K562 (cell line): ENCODE measurements around the gene SIGLEC9. TPM values are rescaled to one million over a fixed set of nuclear protein-coding genes. Genes with fewer than 3 reads are reported as not detected.

ENCODE experiments used
- ATAC-seq: fragments of 200-7000 bp; cut with Tn5 transposase; 3 replicates; pipeline ENCODE4 v1.9.1; 2020; ENCODE audit warnings: moderate library complexity
- BruUV-seq: library from RNA; stranded (reverse); fragments of 400-500 nt; replicated peaks from 2 replicates; lab custom pipeline; 2021; lab: Mats Ljungman, UMichigan
- CTCF ChIA-PET: fragments of 300-600 bp; formaldehyde crosslinking; extraction: SDS; loops from one replicate; lab custom pipeline; 2021; ENCODE audit warnings: low intra/inter-chr PET ratio; lab: Yijun Ruan, JAX
- POLR2A ChIA-PET: fragments of 300-600, 350-650 bp; sonication (Branson Sonifier 250); formaldehyde crosslinking; extraction: SDS; loops from one replicate; lab custom pipeline; 2021; ENCODE audit warnings: antibody characterized with exemption, inconsistent platforms; lab: Yijun Ruan, JAX
- DNase-seq, 4 experiments: peaks; one replicate each; pipeline versions ENCODE4 v3.0.0 to v3.0.0-alpha.2; 2011 to 2018; ENCODE audit warnings: low spot score in 3 of 4, mixed read lengths in 3 of 4; ENCODE audit errors: extremely low read depth in 1 of 4
- FAIRE-seq: peaks from 2 replicates; lab custom pipeline; 2011; peaks lifted over from hg19 to GRCh38; lab: Jason Lieb, UNC
- H2AFZ ChIP-seq: 2 replicates; pipeline ENCODE4 v1.6.0; 2011; ENCODE audit warnings: low read depth, low read length, control low read depth, inconsistent platforms
- H3K27ac ChIP-seq: fragments of 200-600 bp; 3 replicates; pipeline ENCODE4 v1.8.0; 2011; ENCODE audit warnings: low read depth, mild to moderate bottlenecking, control low read depth, inconsistent platforms, low read length, moderate library complexity, mixed read lengths; ENCODE audit errors: extremely low read depth
- H3K27me3 ChIP-seq, 2 experiments: fragments of 300-600 bp in 1 of 2; 2 replicates in 1 of 2; 3 replicates in 1 of 2; pipeline versions ENCODE4 v1.6.0 to v1.8.0; 2011; ENCODE audit warnings: inconsistent platforms in 2 of 2, low read length in 2 of 2, mild to moderate bottlenecking in 1 of 2, mixed read lengths in 1 of 2, moderate library complexity in 1 of 2; ENCODE audit not compliant: control insufficient read depth in 2 of 2, insufficient read depth in 2 of 2
- H3K36me3 ChIP-seq: fragments of 300-600 bp; 3 replicates; pipeline ENCODE4 v1.8.0; 2011; ENCODE audit warnings: mild to moderate bottlenecking, low read length, inconsistent platforms; ENCODE audit not compliant: control insufficient read depth, insufficient read depth
- H3K4me1 ChIP-seq, 2 experiments: fragments of 200-600 bp in 1 of 2; replicated peaks in 1 of 2; 2 replicates in 1 of 2; 3 replicates in 1 of 2; pipeline versions ENCODE4 v1.5.1 to v1.8.0; 2011; ENCODE audit warnings: inconsistent platforms in 2 of 2, low read length in 2 of 2, mild to moderate bottlenecking in 1 of 2, mixed read lengths in 1 of 2, moderate library complexity in 1 of 2; ENCODE audit not compliant: control insufficient read depth in 2 of 2, insufficient read depth in 2 of 2
- H3K4me2 ChIP-seq: 2 replicates; pipeline ENCODE4 v1.6.1; 2011; ENCODE audit warnings: low read length, control low read depth, inconsistent platforms, mixed read lengths; ENCODE audit not compliant: insufficient read depth
- H3K4me3 ChIP-seq: fragments of 200-600 bp; sonication (generic), shearing (Covaris generic); 2 replicates; pipeline ENCODE4 v1.5.1; 2016; ENCODE audit warnings: control low read depth, inconsistent platforms
- H3K79me2 ChIP-seq: fragments of 200-600 bp; 3 replicates; pipeline ENCODE4 v1.8.0; 2011; ENCODE audit warnings: low read length, inconsistent platforms; ENCODE audit not compliant: control insufficient read depth, insufficient read depth
- H3K9ac ChIP-seq, 2 experiments: 2 replicates each; pipeline versions ENCODE4 v1.6.0 to v1.6.1; 2011; ENCODE audit warnings: low read depth in 2 of 2, low read length in 2 of 2, control low read depth in 1 of 2, inconsistent platforms in 1 of 2, mild to moderate bottlenecking in 1 of 2, mixed read lengths in 1 of 2; ENCODE audit not compliant: insufficient read depth in 1 of 2
- H3K9me1 ChIP-seq: one replicate; pipeline ENCODE4 v1.6.0; 2011; ENCODE audit warnings: inconsistent platforms, mild to moderate bottlenecking, low read length, moderate library complexity; ENCODE audit not compliant: control insufficient read depth, insufficient read depth
- H3K9me3 ChIP-seq: replicated peaks from 2 replicates; pipeline ENCODE4 v1.5.1; 2011; ENCODE audit warnings: low read depth, low read length, inconsistent platforms; ENCODE audit not compliant: control insufficient read depth, insufficient read depth
- H4K20me1 ChIP-seq: replicated peaks from 2 replicates; pipeline ENCODE4 v1.6.1; 2011; ENCODE audit warnings: low read length, inconsistent platforms, mixed read lengths; ENCODE audit not compliant: control insufficient read depth, insufficient read depth
- ARID1B ChIP-seq: fragments of 450-650 bp; IDR thresholded peaks from 2 replicates; pipeline ENCODE4 v1.6.1; 2016; ENCODE audit warnings: antibody characterized with exemption, mild to moderate bottlenecking, inconsistent platforms
- ASH1L ChIP-seq: fragments of 450-650 bp; IDR thresholded peaks from 2 replicates; pipeline ENCODE4 v1.6.1; 2018; ENCODE audit warnings: borderline replicate concordance, mild to moderate bottlenecking, low read depth; ENCODE audit not compliant: partially characterized antibody
- CREB3 ChIP-seq: fragments of 450-650 bp; conservative IDR thresholded peaks from 2 replicates; pipeline ENCODE4 v1.6.1; 2016; ENCODE audit warnings: missing genetic modification characterization, low read depth, mild to moderate bottlenecking, missing compliant biosample characterization, moderate library complexity
- ETV1 ChIP-seq: fragments of 450-650 bp; conservative IDR thresholded peaks from 2 replicates; pipeline ENCODE4 v1.6.1; 2016; ENCODE audit warnings: missing genetic modification characterization, control low read depth, low read depth, missing compliant biosample characterization
- HBP1 ChIP-seq: fragments of 450-650 bp; formaldehyde crosslinking; IDR thresholded peaks from 2 replicates; pipeline ENCODE4 v1.4.0; 2022; ENCODE audit warnings: missing genetic modification characterization
- HCFC1 ChIP-seq: IDR thresholded peaks from 2 replicates; pipeline ENCODE4 v1.6.1; 2012; ENCODE audit warnings: low read depth, low read length, improper control_type of control experiment
- NCOR1 ChIP-seq: fragments of 450-650 bp; IDR thresholded peaks from 2 replicates; pipeline ENCODE4 v1.6.1; 2016; ENCODE audit warnings: mild to moderate bottlenecking, moderate library complexity
- NFIX ChIP-seq: fragments of 250-450 bp; sonication (Bioruptor Pico); IDR thresholded peaks from 2 replicates; pipeline ENCODE4 v1.4.0; 2020; ENCODE audit warnings: low read depth, mild to moderate bottlenecking, moderate library complexity
- RREB1 ChIP-seq: fragments of 250-450 bp; sonication (Bioruptor Pico); IDR thresholded peaks from 2 replicates; pipeline ENCODE4 v1.4.0; 2020
- ZNF24 ChIP-seq: fragments of 450-650 bp; IDR thresholded peaks from 2 replicates; pipeline ENCODE4 v1.6.1; 2016
- ZNF77 ChIP-seq: fragments of 250-450 bp; sonication (Bioruptor Pico); IDR thresholded peaks from 2 replicates; pipeline ENCODE4 v1.5.0; 2020
- WGBS: fragments of 100-300 bp; shearing (Covaris generic); methylation state at CpG from one replicate; pipeline ENCODE4 v1.1.6; 2016; ENCODE audit warnings: low coverage, mixed read lengths; ENCODE audit not compliant: insufficient coverage; ENCODE audit errors: missing lambda C conversion rate; 5-methylcytosine and 5-hydroxymethylcytosine counted together
- in situ Hi-C: fragments of 300-500 bp; cut with MboI; formaldehyde crosslinking; loops from 4 replicates; pipeline ENCODE4 v1.15.0; 2018; ENCODE audit warnings: inconsistent platforms, mixed read lengths
- intact Hi-C: fragments of 100-400 bp; cut with micrococcal nuclease; formaldehyde crosslinking; loops from 2 replicates; pipeline ENCODE4 v1.14.2; 2022
- polyA plus RNA-seq, 8 experiments: library from polyadenylated mRNA; depleted of rRNA in 4 of 8; stranded (reverse) in 5 of 8; unstranded in 3 of 8; fragments of >200 nt; fragmentation: Nextera tagmentation in 2 of 8; fragmentation: Illumina TruSeq in 1 of 8; extraction: Ambion mirVana in 2 of 8; extraction: Trizol in 1 of 8; gene quantifications; 2 replicates each; pipeline versions ENCODE4 v1.2.1 to v1.2.3, GENCODE V29; 2011 to 2014; ENCODE audit warnings: inconsistent platforms in 1 of 8, missing spikeins in 1 of 8
- total RNA-seq, 7 experiments: library from RNA; depleted of rRNA in 6 of 7; stranded (reverse); fragments of >200 nt in 6 of 7; fragmentation: Illumina TruSeq in 2 of 7; extraction: Trizol in 2 of 7; gene quantifications; 2 replicates each; pipeline versions ENCODE4 v1.2.1 to v1.2.3, GENCODE V29; 2011 to 2021; ENCODE audit warnings: low replicate concordance in 1 of 7
- TF ChIP-seq, protein P1 (sequence below): fragments of 450-650 bp; IDR thresholded peaks from 2 replicates; pipeline ENCODE4 v1.6.1; 2016; ENCODE audit warnings: borderline replicate concordance

SIGLEC9 gene
- total and polyA plus RNA-seq, 9 of the 15 experiments (the other 6 are each of a cell fraction or from before 2014, with no cell fraction given), result 0.09 to 0.34 (median 0.22) TPM; not detected in 4

DNA sequence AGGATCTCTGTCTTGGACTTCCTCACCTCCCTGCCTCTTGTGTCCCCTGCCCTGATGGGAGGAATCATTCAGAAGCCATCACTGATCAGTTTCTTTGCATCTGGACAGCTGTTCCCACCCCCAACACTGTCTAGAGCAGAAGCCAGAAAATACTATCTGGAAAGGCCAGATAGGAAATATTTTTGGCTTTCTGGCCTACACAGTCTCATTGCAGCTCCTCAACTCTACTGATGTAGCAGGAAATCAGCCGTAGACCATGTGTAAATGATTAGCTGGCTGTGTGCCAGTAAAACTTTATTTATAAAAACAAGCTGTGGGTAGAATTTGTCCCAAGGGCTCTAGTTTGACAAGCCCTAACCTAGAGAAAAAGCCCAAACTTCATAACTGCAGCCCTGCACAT is 23.0 kb downstream of the SIGLEC9 start:
- intact Hi-C loops, result no loop called here
- peaks cover 2 to 4% of the 10 kb centered on the region in 2 experiments; a peak in 3 of 5 replicates for H3K4me1 ChIP-seq
- no TSS peak for BruUV-seq
- WGBS, result 0% methylated on average over 1 of the region's 1 CpG
- in situ Hi-C loops, result no loop called here
- H3K9me3 ChIP-seq, result no peaks in the 10 kb centered on the region
- no peaks in the 10 kb centered on the region for H3K9me1 ChIP-seq
- no peak overlapping the region for H2AFZ ChIP-seq
- H3K79me2 ChIP-seq, result no peaks in the 10 kb centered on the region
- ChIA-PET POLR2A (interaction anchor here (0.5 to 1.2 kb wide), 4 partner anchors 10 to 42 kb away, joined by 3 to 4 read pairs (median 3); no protein-coding TSS in a partner anchor), CTCF (interaction anchor here (1.4 kb wide), 1 partner anchor 11 kb away, joined by 4 read pairs; no protein-coding TSS in a partner anchor)
- no peak for FAIRE-seq
- H3K9ac ChIP-seq, result no peak overlapping the region
- no peak overlapping the region for H3K27ac ChIP-seq
- H4K20me1 ChIP-seq, result no peaks in the 10 kb centered on the region; the same call in 1 of the 2 replicates
- no peak for ATAC-seq
- no peaks in the 10 kb centered on the region for H3K36me3 ChIP-seq
- no peak overlapping the region for H3K4me2 ChIP-seq
- DNase-seq, result peak in 3 of 4 experiments; percentile 21 to 39 (median 32)
- H3K27me3 ChIP-seq, result peaks cover 8 to 44% of the 10 kb centered on the region in 2 experiments; a peak in 4 of 5 replicates
- H3K4me3 ChIP-seq, result no peak overlapping the region
- TF ChIP-seq HBP1 (CRISPR knock-in tag), result no peak
- TF ChIP-seq RREB1, result no peak
- no peak for TF ChIP-seq ZNF77 (CRISPR knock-in tag)
- no peak for TF ChIP-seq ZNF24
- TF ChIP-seq CREB3 (tag), result no peak
- TF ChIP-seq, protein P1, sequence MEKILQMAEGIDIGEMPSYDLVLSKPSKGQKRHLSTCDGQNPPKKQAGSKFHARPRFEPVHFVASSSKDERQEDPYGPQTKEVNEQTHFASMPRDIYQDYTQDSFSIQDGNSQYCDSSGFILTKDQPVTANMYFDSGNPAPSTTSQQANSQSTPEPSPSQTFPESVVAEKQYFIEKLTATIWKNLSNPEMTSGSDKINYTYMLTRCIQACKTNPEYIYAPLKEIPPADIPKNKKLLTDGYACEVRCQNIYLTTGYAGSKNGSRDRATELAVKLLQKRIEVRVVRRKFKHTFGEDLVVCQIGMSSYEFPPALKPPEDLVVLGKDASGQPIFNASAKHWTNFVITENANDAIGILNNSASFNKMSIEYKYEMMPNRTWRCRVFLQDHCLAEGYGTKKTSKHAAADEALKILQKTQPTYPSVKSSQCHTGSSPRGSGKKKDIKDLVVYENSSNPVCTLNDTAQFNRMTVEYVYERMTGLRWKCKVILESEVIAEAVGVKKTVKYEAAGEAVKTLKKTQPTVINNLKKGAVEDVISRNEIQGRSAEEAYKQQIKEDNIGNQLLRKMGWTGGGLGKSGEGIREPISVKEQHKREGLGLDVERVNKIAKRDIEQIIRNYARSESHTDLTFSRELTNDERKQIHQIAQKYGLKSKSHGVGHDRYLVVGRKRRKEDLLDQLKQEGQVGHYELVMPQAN, result no peak
- TF ChIP-seq NCOR1, result peak; percentile 41; the same call in 1 of the 2 replicates
- TF ChIP-seq ETV1 (tag), result no peak
- TF ChIP-seq HCFC1, result no peak
- TF ChIP-seq NFIX (CRISPR knock-in tag), result peak; percentile 76
- TF ChIP-seq ASH1L, result no peak
- peak; percentile 35; the same call in 1 of the 2 replicates for TF ChIP-seq ARID1B
